GM23248 (cell line): ENCODE results near the gene CCZ1B. TPM values are rescaled to one million over a fixed set of nuclear protein-coding genes. Genes with fewer than 3 reads are reported as not detected.
A peak's percentile ranks its signal among the peaks of the same experiment; 100 is the strongest.
"Not testable (repeated sequence)": the region's sequence is repeated elsewhere in the genome, so short reads cannot be mapped to it uniquely, and the experiment has no call there.

Experiments used
- DNase-seq: peaks from one replicate; pipeline ENCODE4 v3.0.0-alpha.2; 2015
- H2AFZ ChIP-seq: fragments of 200-600 bp; sonication (generic); 2 replicates; pipeline ENCODE4 v1.6.1; 2016; ENCODE audit warnings: antibody characterized with exemption
- H3F3A ChIP-seq: fragments of 200-600 bp; sonication (generic); 2 replicates; pipeline ENCODE4 v1.6.1; 2016; ENCODE audit warnings: mild to moderate bottlenecking, antibody characterized with exemption, mixed run types; ENCODE audit not compliant: insufficient read depth
- H3K27ac ChIP-seq: fragments of 200-600 bp; sonication (generic); 2 replicates; pipeline ENCODE4 v1.5.1; 2016; ENCODE audit warnings: mild to moderate bottlenecking
- H3K27me3 ChIP-seq: fragments of 200-600 bp; sonication (generic); replicated peaks from 2 replicates; pipeline ENCODE4 v1.6.1; 2016; ENCODE audit warnings: mild to moderate bottlenecking; ENCODE audit not compliant: insufficient read depth
- H3K36me3 ChIP-seq: fragments of 200-600 bp; sonication (generic); 2 replicates; pipeline ENCODE4 v1.6.1; 2016; ENCODE audit warnings: low read depth, mild to moderate bottlenecking
- H3K4me1 ChIP-seq: fragments of 200-600 bp; sonication (generic); 2 replicates; pipeline ENCODE4 v1.6.1; 2016; ENCODE audit warnings: mild to moderate bottlenecking; ENCODE audit not compliant: insufficient read depth
- H3K4me2 ChIP-seq: fragments of 200-600 bp; sonication (generic); one replicate; pipeline ENCODE4 v1.6.1; 2016; ENCODE audit warnings: mild to moderate bottlenecking; ENCODE audit not compliant: unreplicated experiment
- H3K4me3 ChIP-seq: fragments of 200-600 bp; sonication (generic); 2 replicates; pipeline ENCODE4 v1.5.1; 2016; ENCODE audit warnings: mild to moderate bottlenecking
- H3K79me2 ChIP-seq: fragments of 200-600 bp; sonication (generic); 2 replicates; pipeline ENCODE4 v1.6.1; 2016; ENCODE audit warnings: mild to moderate bottlenecking; ENCODE audit not compliant: insufficient read depth
- H3K9ac ChIP-seq: fragments of 200-600 bp; sonication (generic); 2 replicates; pipeline ENCODE4 v1.6.1; 2016; ENCODE audit warnings: mild to moderate bottlenecking
- H3K9me2 ChIP-seq: fragments of 200-600 bp; sonication (generic); 2 replicates; pipeline ENCODE4 v1.6.1; 2016; ENCODE audit warnings: mixed run types, mild to moderate bottlenecking, moderate library complexity; ENCODE audit not compliant: insufficient read depth
- H3K9me3 ChIP-seq: fragments of 200-600 bp; sonication (generic); one replicate; pipeline ENCODE4 v1.6.1; 2017; ENCODE audit warnings: low read depth
- H4K20me1 ChIP-seq: fragments of 200-600 bp; sonication (generic); 2 replicates; pipeline ENCODE4 v1.6.0; 2016; ENCODE audit not compliant: insufficient read depth
- WGBS, 2 experiments: methylation state at CpG; one replicate each; pipeline ENCODE4 v1.1.6; 2015 to 2017; ENCODE audit warnings: low lambda C conversion rate in 2 of 2, low coverage in 1 of 2; ENCODE audit errors: missing lambda C conversion rate in 2 of 2; 5-methylcytosine and 5-hydroxymethylcytosine counted together
- in situ Hi-C: fragments of 300-500 bp; cut with MboI; formaldehyde crosslinking; loops from 2 replicates; pipeline ENCODE4 v1.15.0; 2020
- polyA plus RNA-seq: library from polyadenylated mRNA; unstranded; fragments of >200 nt; fragmentation: Nextera tagmentation; extraction: Ambion mirVana; gene quantifications from 2 replicates; pipeline ENCODE4 v1.2.1, GENCODE V29; 2016
- total RNA-seq: library from RNA; depleted of rRNA; stranded (reverse); fragments of >200 nt; shearing (Covaris generic); gene quantifications from 2 replicates; pipeline ENCODE4 v1.2.3, GENCODE V29; 2014

CCZ1B gene
- total and polyA plus RNA-seq, 2 experiments from 2014 or later: 36.7 to 55.3 TPM

DNA sequence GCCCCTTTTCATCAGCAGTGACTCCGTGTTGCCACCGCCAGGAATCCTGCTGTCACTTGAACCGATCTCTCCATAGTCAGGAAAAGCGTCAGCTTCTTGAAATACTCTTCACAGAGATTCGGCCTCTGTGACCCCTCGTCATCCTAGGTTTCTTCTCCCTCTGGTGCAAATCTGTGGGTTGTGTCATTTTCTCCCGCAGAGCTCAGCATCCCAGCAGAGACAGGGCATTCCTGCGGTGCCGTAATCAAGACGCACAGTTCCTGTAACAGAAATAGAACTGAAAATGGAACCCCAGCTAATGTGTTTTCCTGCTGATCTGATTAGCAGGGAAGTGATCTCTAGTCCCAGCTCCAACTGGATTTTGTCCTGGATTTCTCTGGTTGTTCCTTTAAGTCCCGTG is 31.8 kb downstream of the CCZ1B start:
- H3K9me2 ChIP-seq, H3K9me3 ChIP-seq, DNase-seq, in situ Hi-C loops, H3K4me3 ChIP-seq, H2AFZ ChIP-seq, H3K27ac ChIP-seq, H3F3A ChIP-seq, H3K79me2 ChIP-seq, H3K9ac ChIP-seq, H3K4me1 ChIP-seq, H4K20me1 ChIP-seq, H3K4me2 ChIP-seq, H3K27me3 ChIP-seq, H3K36me3 ChIP-seq: not testable (repeated sequence)
- 98% methylated on average over 3 to 4 of the region's 11 CpGs for WGBS, 2 experiments

DNA sequence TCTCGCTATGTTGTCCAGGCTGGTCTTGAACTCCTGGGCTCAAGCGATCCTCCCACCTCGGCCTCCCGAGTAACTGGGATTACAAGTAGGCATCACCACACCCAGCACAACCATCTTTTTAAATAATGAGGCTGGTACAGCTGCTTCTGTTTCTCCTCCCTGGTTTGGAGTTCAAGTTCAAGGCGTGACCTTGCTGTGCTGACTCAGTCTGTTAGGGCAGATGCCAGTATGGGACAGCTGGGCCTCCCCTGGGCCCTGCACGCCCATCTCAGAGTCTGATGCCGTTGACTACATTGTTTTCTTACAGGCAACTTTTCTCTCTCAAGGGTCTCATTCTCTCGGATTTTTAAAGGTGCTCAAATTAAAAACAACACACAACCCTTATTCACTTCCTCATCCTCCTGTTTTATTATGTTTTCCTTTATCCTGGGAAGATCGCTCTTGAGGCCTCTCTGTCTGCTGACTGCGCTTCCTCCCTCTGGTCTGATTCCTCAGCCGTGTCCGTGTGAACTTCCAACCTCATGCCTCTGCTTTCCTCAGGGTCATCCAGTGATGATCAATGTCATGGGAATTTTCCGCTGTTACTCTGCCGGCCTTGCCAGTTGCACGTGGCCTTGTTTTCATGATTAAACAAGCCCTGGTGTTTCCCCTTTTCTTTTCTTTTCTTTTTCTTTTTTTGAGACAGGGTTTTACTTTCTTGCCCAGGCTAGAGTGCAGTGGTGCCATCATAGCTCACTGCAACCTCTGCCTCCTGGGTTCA is 33.8 kb downstream of the CCZ1B start:
- H3K27me3 ChIP-seq, H3K4me2 ChIP-seq, H3F3A ChIP-seq, H3K79me2 ChIP-seq, in situ Hi-C loops, H3K4me1 ChIP-seq, H3K4me3 ChIP-seq, H3K9me2 ChIP-seq, H3K9ac ChIP-seq, H3K9me3 ChIP-seq, H3K36me3 ChIP-seq, H2AFZ ChIP-seq, H4K20me1 ChIP-seq: not testable (repeated sequence)
- WGBS, 2 experiments: 33 to 47% methylated on average over 3 to 10 of the region's 15 CpGs
- peak overlapping the region; percentile 51; the same call in 1 of the 2 replicates for H3K27ac ChIP-seq
- DNase-seq: peak; percentile 83

DNA sequence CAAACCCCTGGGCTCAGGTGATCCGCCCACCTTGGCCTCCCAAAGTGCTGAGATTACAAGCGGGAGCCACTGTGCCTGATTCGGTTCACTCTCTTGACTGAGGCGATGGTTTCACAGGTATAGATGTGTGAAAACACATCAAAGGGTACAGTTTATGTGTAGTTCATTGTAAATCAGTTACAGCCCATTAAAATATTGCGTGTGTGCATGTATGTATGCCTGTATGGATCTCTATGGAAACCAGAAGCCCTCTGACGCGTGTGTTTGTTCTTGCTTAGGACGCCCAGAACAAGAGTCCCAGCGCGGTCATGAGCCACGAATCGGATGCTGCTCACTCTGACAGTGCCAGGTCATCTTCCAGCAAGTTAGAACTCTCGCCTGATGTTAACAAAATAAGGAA is 36.7 kb downstream of the CCZ1B start:
- H3K36me3 ChIP-seq, H3K9ac ChIP-seq, H3K9me2 ChIP-seq, H3K79me2 ChIP-seq, H3K4me3 ChIP-seq, H3K4me2 ChIP-seq, in situ Hi-C loops, DNase-seq, H3K9me3 ChIP-seq, H2AFZ ChIP-seq, H3K27me3 ChIP-seq, H4K20me1 ChIP-seq, H3F3A ChIP-seq, H3K4me1 ChIP-seq, H3K27ac ChIP-seq: not testable (repeated sequence)
- no CpG with 5 or more reads among the region's 13 CpGs for WGBS, 2 experiments

DNA sequence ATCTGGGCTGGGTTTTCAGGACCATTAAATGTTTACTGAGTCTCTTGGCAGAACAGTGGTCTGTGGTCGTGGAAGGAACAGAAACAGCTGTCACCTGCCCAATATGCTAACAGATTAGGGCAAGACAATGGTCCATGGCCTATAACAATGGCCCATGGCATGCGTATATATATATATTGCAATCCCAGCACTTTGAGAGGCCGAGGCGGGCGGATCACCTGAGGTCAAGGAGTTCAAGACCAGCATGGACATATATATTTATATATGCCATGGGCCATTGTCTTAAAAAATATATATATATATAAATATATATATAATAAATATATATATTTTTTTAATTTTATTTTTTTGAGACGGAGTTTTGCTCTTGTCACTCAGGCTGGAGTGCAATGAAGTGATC is 44.5 kb downstream of the CCZ1B start:
- H3K4me2 ChIP-seq, H3K36me3 ChIP-seq, H3K9ac ChIP-seq, H3K27ac ChIP-seq, H2AFZ ChIP-seq, H3K9me3 ChIP-seq, H3K4me1 ChIP-seq, DNase-seq, H3K9me2 ChIP-seq, H3K27me3 ChIP-seq, H4K20me1 ChIP-seq, H3F3A ChIP-seq, H3K79me2 ChIP-seq, in situ Hi-C loops, H3K4me3 ChIP-seq: not testable (repeated sequence)
- WGBS, 2 experiments: 73 to 74% methylated on average over 6 of the region's 6 CpGs

DNA sequence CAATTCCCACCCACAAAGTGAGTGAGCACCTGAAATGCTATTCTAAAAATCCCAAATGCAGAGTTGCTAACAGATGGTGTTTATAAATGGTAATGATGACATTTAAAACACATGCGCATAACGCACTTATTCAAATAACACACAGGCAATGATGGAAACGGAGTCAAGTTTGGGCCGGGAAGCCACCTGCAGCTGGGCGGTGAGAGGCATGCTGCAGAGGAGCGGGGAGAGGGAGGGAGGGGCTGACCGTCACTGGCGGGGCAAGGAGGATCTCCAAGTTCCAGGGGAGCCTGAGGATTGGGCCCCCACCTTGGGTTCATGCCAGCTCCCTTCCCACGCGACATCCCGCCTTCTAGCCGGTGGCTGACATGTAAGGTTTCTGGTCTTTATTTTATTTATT is 64.9 kb downstream of the CCZ1B start:
- H3K79me2 ChIP-seq, H3K4me3 ChIP-seq, H3K4me2 ChIP-seq, H3K9me3 ChIP-seq, H3F3A ChIP-seq, H2AFZ ChIP-seq, H3K27ac ChIP-seq, DNase-seq, H3K36me3 ChIP-seq, H3K9me2 ChIP-seq, H4K20me1 ChIP-seq, in situ Hi-C loops, H3K4me1 ChIP-seq, H3K9ac ChIP-seq, H3K27me3 ChIP-seq: not testable (repeated sequence)
- 50 to 72% methylated on average over 4 to 8 of the region's 12 CpGs for WGBS, 2 experiments

DNA sequence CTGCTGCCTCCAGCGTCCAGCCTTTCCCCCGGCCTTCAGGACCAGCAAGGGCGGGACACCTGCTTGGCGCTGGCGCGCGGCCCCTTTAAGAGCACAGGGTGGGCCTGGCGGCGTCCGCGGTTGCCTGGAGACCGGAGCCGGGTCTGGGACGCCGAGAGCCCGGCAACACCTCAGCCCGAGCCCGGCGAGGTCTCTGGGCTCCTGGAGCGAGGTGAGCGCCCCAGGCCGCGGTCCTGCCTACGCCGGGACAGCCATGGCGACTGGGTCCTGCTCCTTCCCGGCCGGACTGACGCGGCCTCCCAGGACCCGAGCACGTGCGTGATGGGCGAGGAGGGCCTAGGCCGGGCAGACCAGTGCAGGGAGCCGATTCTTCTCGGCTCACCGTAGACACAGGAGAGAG is 72.1 kb downstream of the CCZ1B start, which contains the start of gene RSPH10B2:
Gene RSPH10B2, plus strand, starts transcription at position 140 of the 400 bp plus-strand sequence. CDS start 3,575 bp downstream, outside the sequence.
- H3K36me3 ChIP-seq, in situ Hi-C loops, H3F3A ChIP-seq, H3K79me2 ChIP-seq, H3K4me2 ChIP-seq, H3K9me2 ChIP-seq, H4K20me1 ChIP-seq, H2AFZ ChIP-seq, H3K4me3 ChIP-seq, H3K9ac ChIP-seq, H3K27ac ChIP-seq, H3K27me3 ChIP-seq, H3K9me3 ChIP-seq, H3K4me1 ChIP-seq: not testable (repeated sequence)
- peak; percentile 1 for DNase-seq
- WGBS, 2 experiments: 13 to 18% methylated on average over 18 to 23 of the region's 38 CpGs

DNA sequence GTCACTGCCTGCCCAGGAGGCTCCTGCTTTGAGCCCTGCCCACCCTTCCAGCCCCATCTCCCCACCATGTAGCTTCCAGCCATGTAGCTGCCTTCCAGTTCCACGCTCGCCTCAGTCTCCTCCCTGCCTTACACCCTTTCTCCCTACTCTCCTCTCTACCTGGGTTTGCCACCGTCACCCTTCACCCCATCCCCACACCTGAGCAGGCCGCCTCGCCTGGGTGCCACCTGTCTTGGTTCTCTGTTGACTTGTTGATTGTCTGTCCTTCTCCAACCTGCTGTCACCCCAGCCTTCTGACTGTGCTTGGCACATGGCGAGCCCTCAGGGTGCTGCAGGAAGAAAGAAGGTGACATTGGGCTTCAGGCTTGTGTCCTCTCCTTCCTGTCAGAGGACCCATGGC is 75.9 kb downstream of the CCZ1B start:
- DNase-seq, in situ Hi-C loops, H4K20me1 ChIP-seq, H3K79me2 ChIP-seq, H3K27ac ChIP-seq, H3K27me3 ChIP-seq, H3K4me3 ChIP-seq, H3K4me1 ChIP-seq, H2AFZ ChIP-seq, H3K9me2 ChIP-seq, H3K4me2 ChIP-seq, H3F3A ChIP-seq, H3K9ac ChIP-seq, H3K36me3 ChIP-seq, H3K9me3 ChIP-seq: not testable (repeated sequence)
- WGBS, 2 experiments: 96 to 100% methylated on average over 6 of the region's 6 CpGs

DNA sequence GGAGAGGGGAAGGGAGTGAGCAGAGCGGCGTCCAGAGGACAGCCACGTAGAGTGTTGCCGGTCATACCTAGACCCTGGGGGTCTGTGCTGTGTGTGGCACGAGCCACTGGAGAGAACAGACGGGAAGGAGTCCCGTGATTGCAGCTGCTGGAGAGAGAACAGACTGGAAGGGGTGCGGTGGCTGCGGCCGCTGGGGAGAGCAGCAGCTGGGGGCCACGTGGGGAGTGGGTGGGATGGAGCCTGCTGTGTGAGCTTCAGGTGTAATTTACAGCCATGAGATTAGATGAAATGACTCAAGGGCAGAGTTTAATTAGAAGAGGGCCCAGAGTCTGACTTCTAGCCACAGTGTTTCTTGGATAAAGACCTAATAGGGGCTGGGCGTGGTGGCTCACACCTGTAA is 76.7 kb downstream of the CCZ1B start:
- H3K4me2 ChIP-seq, H3K4me1 ChIP-seq, H3K9ac ChIP-seq, H3K27ac ChIP-seq, in situ Hi-C loops, H2AFZ ChIP-seq, H3K27me3 ChIP-seq, H3F3A ChIP-seq, H3K9me2 ChIP-seq, H3K79me2 ChIP-seq, H4K20me1 ChIP-seq, DNase-seq, H3K9me3 ChIP-seq, H3K4me3 ChIP-seq, H3K36me3 ChIP-seq: not testable (repeated sequence)
- 91 to 100% methylated on average over 1 to 7 of the region's 12 CpGs for WGBS, 2 experiments
